ENCODE measurements around the gene LAMA3. TPM values are rescaled to one million over a fixed set of nuclear protein-coding genes. Genes with fewer than 3 reads are reported as not detected.

LAMA3 gene
- total RNA-seq, 1 donor from 2014 or later = 126 TPM

DNA sequence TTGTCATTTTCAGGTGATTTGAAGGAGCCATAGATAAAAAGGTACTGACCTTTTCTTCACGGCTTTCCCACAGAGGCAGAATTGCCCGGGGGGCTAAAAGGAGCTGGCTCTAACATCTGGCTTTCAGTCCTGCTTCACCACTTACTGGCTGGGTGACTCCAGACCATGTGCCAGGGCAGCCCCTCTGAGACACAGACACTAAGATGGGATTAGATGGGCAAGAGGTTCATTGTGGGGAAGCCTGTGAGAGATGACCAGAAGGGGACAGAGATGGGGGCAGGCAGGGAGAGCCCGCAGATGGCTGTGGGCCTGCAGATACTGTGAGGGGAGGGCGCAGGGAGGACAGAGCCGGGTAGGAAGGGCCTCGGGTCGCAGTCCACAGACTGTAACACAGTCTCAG is 250.6 kb downstream of the LAMA3 start:
- no peaks in the 10 kb centered on the region for H3K36me3 ChIP-seq (ENCODE audit: control insufficient read depth, insufficient read depth, low read length)
- DNase-seq (ENCODE audit: low read depth) = no peak
- no peaks in the 10 kb centered on the region for H3K27me3 ChIP-seq (ENCODE audit: control insufficient read depth, insufficient read depth, low read length)
- H3K4me3 ChIP-seq (ENCODE audit: low read depth, low read length) = no peak overlapping the region
- TF ChIP-seq, protein P1, sequence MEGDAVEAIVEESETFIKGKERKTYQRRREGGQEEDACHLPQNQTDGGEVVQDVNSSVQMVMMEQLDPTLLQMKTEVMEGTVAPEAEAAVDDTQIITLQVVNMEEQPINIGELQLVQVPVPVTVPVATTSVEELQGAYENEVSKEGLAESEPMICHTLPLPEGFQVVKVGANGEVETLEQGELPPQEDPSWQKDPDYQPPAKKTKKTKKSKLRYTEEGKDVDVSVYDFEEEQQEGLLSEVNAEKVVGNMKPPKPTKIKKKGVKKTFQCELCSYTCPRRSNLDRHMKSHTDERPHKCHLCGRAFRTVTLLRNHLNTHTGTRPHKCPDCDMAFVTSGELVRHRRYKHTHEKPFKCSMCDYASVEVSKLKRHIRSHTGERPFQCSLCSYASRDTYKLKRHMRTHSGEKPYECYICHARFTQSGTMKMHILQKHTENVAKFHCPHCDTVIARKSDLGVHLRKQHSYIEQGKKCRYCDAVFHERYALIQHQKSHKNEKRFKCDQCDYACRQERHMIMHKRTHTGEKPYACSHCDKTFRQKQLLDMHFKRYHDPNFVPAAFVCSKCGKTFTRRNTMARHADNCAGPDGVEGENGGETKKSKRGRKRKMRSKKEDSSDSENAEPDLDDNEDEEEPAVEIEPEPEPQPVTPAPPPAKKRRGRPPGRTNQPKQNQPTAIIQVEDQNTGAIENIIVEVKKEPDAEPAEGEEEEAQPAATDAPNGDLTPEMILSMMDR (IDR thresholded peaks at IDR 0.05; ENCODE audit: insufficient read depth, low read length, poor library complexity, severe bottlenecking) = no peak

- no peak for DNase-seq (ENCODE audit: low read depth)
- TF ChIP-seq, protein P1 (IDR thresholded peaks at IDR 0.05; ENCODE audit: insufficient read depth, low read length, poor library complexity, severe bottlenecking) = no peak
- no peaks in the 10 kb centered on the region for H3K36me3 ChIP-seq (ENCODE audit: control insufficient read depth, insufficient read depth, low read length)
- H3K27me3 ChIP-seq (ENCODE audit: control insufficient read depth, insufficient read depth, low read length) = no peaks in the 10 kb centered on the region
- H3K4me3 ChIP-seq (ENCODE audit: low read depth, low read length) = no peak overlapping the region
These were observed 252.5 kb downstream of the LAMA3 start for GRCh38 chr18:23941791-23942190.

DNA sequence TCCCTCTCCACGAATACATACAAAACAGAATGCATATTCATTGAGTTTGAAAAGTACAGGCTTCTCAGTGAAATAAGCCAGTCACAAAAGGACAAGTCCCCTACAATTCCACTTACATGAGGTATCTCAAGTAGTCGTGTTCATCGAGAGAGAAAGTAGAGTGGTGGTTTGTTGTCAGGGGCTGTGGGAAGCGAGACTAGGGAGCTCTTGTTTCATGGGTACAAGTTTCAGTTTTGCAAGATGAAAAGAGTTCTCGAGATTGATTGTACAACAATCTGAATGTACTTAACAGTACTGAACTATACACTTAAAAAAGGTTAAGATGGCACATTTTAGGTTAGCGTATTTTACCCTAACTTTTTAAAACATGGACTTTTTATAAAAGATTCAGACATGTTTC is 253.9 kb downstream of the LAMA3 start:
- Histone ChIP-seq H3K36me3 (ENCODE audit: control insufficient read depth, insufficient read depth, low read length) (no peaks in the 10 kb centered on the region), H3K4me3 (ENCODE audit: low read depth, low read length) (no peak overlapping the region), H3K27me3 (ENCODE audit: control insufficient read depth, insufficient read depth, low read length) (no peaks in the 10 kb centered on the region)
- DNase-seq (ENCODE audit: low read depth) = no peak
- TF ChIP-seq, protein P1 (IDR thresholded peaks at IDR 0.05; ENCODE audit: insufficient read depth, low read length, poor library complexity, severe bottlenecking) = no peak

- H3K27me3 ChIP-seq (ENCODE audit: control insufficient read depth, insufficient read depth, low read length) = no peaks in the 10 kb centered on the region
- H3K4me3 ChIP-seq (ENCODE audit: low read depth, low read length) = no peak overlapping the region
- TF ChIP-seq, protein P1 (IDR thresholded peaks at IDR 0.05; ENCODE audit: insufficient read depth, low read length, poor library complexity, severe bottlenecking) = no peak
- DNase-seq (ENCODE audit: low read depth) = no peak
- no peaks in the 10 kb centered on the region for H3K36me3 ChIP-seq (ENCODE audit: control insufficient read depth, insufficient read depth, low read length)
These were observed 254.8 kb downstream of the LAMA3 start for GRCh38 chr18:23943903-23944624.

- Histone ChIP-seq H3K4me3 (ENCODE audit: low read depth, low read length) (no peak overlapping the region), H3K36me3 (ENCODE audit: control insufficient read depth, insufficient read depth, low read length) (no peaks in the 10 kb centered on the region), H3K27me3 (ENCODE audit: control insufficient read depth, insufficient read depth, low read length) (no peaks in the 10 kb centered on the region)
- TF ChIP-seq, protein P1 (IDR thresholded peaks at IDR 0.05; ENCODE audit: insufficient read depth, low read length, poor library complexity, severe bottlenecking) = no peak
- no peak for DNase-seq (ENCODE audit: low read depth)
These were observed 256.3 kb downstream of the LAMA3 start for GRCh38 chr18:23945416-23946079.

Data from kidney epithelial cell (primary cell).